WERI-Rb-1 (cell line): ENCODE data around the gene EXTL1.

Source experiments
- DNase-seq: peaks from one replicate; pipeline ENCODE4 v3.0.0-alpha.2; 2020
- H3K27ac ChIP-seq: fragments of 250-450 bp; sonication (Bioruptor Pico); 2 replicates; pipeline ENCODE4 v1.5.1; 2020; ENCODE audit warnings: mild to moderate bottlenecking, moderate library complexity
- H3K27me3 ChIP-seq: fragments of 250-450 bp; sonication (Bioruptor Pico); 2 replicates; pipeline ENCODE4 v1.5.1; 2021; ENCODE audit warnings: mild to moderate bottlenecking, low read depth, moderate library complexity; ENCODE audit not compliant: insufficient read depth, severe bottlenecking
- H3K36me3 ChIP-seq: fragments of 250-450 bp; sonication (Bioruptor Pico); 2 replicates; pipeline ENCODE4 v1.5.1; 2020; ENCODE audit warnings: mild to moderate bottlenecking, moderate library complexity
- H3K4me3 ChIP-seq: 2 replicates; pipeline ENCODE4 v1.5.1; 2011; ENCODE audit warnings: low read depth, mild to moderate bottlenecking, control low read depth, low read length
- H3K9me3 ChIP-seq: fragments of 250-450 bp; sonication (Bioruptor Pico); 2 replicates; pipeline ENCODE4 v1.5.1; 2021; ENCODE audit warnings: mild to moderate bottlenecking, moderate library complexity; ENCODE audit not compliant: severe bottlenecking
- TF ChIP-seq, protein P1 (sequence below): IDR thresholded peaks from 2 replicates; pipeline ENCODE4 v1.5.1; 2011; ENCODE audit warnings: low read depth, mild to moderate bottlenecking, control low read depth, inconsistent platforms, low read length

EXTL1 gene

DNA sequence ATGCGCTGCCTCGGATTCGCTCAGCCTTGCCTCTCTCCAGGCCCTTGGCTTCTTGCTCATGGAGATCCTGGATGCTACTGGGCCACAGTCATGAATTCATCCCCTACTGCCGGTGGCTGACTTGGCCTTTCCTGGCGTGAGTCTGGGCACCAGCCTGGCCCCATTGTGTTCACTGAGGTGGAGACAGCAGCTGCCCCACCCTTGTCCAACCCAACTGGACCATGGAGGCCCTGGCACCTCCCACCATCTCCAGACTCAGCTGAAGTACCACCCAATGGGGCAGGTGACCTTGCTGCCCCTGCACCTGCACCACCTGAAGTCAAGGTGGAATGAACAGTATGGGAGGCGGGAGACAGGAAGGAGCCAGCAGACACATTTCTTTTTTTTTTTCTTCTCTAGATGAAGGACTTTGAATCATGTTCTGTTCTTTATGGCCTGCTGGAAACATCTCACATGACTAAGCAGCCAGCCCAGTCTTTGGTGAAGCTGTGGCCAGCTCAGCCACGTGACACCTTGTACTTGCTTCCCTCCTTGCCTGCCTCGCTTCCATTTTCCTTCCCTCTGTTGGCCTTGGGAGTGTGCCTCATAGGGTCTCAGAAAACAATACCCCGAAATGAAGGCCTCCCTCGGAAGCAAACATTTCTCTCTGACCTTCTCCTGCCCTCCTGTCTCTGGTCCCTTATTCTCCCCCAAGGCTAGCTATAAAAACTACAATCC, 28.1 kb downstream of the EXTL1 start:
- no peak for DNase-seq
- H3K27ac ChIP-seq: no peak overlapping the region
- no peak overlapping the region for H3K4me3 ChIP-seq
- H3K27me3 ChIP-seq: no peaks in the 10 kb centered on the region
- H3K36me3 ChIP-seq: no peaks in the 10 kb centered on the region
- TF ChIP-seq, protein P1, sequence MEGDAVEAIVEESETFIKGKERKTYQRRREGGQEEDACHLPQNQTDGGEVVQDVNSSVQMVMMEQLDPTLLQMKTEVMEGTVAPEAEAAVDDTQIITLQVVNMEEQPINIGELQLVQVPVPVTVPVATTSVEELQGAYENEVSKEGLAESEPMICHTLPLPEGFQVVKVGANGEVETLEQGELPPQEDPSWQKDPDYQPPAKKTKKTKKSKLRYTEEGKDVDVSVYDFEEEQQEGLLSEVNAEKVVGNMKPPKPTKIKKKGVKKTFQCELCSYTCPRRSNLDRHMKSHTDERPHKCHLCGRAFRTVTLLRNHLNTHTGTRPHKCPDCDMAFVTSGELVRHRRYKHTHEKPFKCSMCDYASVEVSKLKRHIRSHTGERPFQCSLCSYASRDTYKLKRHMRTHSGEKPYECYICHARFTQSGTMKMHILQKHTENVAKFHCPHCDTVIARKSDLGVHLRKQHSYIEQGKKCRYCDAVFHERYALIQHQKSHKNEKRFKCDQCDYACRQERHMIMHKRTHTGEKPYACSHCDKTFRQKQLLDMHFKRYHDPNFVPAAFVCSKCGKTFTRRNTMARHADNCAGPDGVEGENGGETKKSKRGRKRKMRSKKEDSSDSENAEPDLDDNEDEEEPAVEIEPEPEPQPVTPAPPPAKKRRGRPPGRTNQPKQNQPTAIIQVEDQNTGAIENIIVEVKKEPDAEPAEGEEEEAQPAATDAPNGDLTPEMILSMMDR: no peak
- H3K9me3 ChIP-seq: no peaks in the 10 kb centered on the region

DNA sequence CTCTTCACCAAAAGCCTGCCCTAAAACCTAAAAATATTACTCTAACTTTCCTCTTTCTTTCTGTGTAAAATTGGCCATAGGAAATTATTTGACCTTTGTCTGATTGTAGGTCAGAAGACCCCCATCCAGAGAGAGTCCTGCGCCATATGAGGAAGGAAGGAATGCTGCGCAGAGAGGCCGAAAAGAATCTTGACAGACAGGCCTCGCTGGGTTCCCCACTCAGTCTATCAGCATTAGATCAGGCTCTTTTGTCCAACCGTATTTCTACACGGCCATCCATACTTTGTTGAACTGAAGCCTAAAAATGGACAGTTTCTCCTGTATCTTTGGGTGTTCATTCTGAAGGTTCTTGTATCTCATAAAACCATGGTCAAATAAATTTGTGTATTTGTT, 28.7 kb downstream of the EXTL1 start:
- TF ChIP-seq, protein P1: no peak
- Histone ChIP-seq H3K27me3 (no peaks in the 10 kb centered on the region), H3K4me3 (no peak overlapping the region), H3K36me3 (no peaks in the 10 kb centered on the region), H3K9me3 (no peaks in the 10 kb centered on the region), H3K27ac (no peak overlapping the region)
- DNase-seq: no peak

DNA sequence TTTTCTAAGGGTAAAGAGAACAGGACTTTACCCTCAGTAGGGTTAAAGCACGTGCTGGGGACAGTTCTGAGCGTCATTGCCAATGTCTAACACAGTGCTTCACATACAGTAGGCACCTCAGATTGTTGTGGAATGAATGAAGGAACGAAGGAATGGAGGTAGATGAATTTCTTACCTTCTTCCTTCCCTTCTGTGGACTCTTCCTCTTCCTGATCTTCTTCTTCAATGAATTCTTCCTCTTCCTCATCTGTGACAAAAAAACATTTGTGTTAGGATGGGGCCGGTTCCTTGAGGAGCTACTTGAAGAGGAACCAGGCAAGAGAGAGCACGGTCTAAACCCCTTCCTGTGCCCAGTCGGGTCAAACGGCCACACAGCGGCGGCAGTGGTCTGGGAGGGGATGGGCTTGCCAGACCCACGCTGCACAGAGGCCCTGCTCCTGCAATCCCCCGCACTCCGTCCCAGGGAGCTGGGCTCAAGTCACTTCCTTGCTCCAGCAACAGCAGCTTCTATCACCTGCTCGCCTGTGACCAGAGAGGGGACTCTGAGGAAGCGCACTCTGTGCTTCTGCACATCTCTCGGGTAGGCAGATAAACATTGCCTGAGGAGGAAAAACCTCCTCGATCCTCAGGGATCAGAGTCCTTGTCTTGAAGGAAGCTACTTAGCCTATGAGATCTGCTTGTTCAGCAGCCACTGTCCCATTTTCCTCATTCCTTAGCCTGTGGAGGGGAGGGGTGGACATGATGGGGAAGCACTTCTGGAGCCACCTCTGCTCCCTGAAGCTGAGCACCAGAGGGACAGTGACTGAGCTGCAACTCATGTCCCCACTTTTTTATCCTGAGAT, 32.4 kb downstream of the EXTL1 start:
- Histone ChIP-seq H3K27ac (no peak overlapping the region), H3K27me3 (no peaks in the 10 kb centered on the region), H3K36me3 (no peaks in the 10 kb centered on the region), H3K4me3 (no peak overlapping the region), H3K9me3 (no peaks in the 10 kb centered on the region)
- DNase-seq: no peak
- TF ChIP-seq, protein P1: peak; percentile 28; the same call in 1 of the 2 replicates

DNA sequence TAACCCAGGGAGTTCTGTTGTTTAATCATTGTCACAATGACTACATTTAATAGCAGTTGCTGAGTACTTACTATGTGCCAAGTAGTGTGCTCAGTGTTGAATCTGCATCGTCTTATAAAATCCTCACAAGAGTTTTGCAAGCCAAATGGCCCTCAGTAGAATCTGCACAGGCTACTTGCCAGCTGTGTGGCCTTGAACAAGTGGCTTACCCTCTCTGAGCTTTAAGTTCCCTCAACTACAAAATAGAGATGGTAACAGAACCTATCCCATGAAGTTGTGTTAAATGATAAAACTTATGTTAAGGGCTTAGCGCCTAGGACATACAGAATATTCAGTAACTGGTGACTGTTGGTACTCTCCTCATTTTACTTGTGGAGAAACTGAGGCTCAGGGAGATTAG, 33.5 kb downstream of the EXTL1 start:
- H3K9me3 ChIP-seq: no peaks in the 10 kb centered on the region
- no peak for DNase-seq
- H3K36me3 ChIP-seq: no peaks in the 10 kb centered on the region
- H3K27me3 ChIP-seq: no peaks in the 10 kb centered on the region
- no peak overlapping the region for H3K4me3 ChIP-seq
- TF ChIP-seq, protein P1: no peak
- H3K27ac ChIP-seq: no peak overlapping the region

DNA sequence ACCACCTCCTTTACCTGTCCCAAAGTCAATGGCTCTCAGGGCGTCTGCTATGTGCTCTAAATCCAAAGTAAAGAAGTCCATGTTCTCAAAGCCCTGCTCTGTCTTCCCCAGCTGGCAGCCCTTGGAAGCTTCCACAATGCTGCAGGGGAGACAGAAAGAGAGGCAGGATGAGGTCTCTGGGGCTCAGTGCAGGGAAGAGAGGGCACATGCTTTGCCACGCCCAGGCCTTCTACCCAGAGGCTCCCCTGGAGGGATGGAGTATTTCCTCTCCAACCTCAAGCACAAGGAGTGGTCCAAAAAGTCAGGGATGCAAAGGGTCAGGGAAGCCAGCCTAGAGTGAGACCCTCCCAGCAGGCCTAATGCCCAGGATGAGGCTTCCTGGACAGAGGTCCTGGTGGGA, 35.6 kb downstream of the EXTL1 start:
- no peak overlapping the region for H3K27ac ChIP-seq
- H3K27me3 ChIP-seq: no peaks in the 10 kb centered on the region
- TF ChIP-seq, protein P1: no peak
- no peaks in the 10 kb centered on the region for H3K36me3 ChIP-seq
- DNase-seq: no peak
- no peak overlapping the region for H3K4me3 ChIP-seq
- no peaks in the 10 kb centered on the region for H3K9me3 ChIP-seq
